HG02798 (cell line): ENCODE measurements around the gene TBC1D3.
"Not testable (repeated sequence)": the region's sequence is repeated elsewhere in the genome, so short reads cannot be mapped to it uniquely, and the experiment has no call there.

Experiments used
- ATAC-seq: cut with Tn5 transposase; IDR thresholded peaks from one replicate; pipeline ENCODE4 v1.9.1; 2021; ENCODE audit warnings: mild to moderate bottlenecking; ENCODE audit not compliant: unreplicated experiment, poor library complexity

The TBC1D3 gene

GRCh38 chr17:38192455-38192854, at the start of gene TBC1D3:
Gene TBC1D3, minus strand, starts transcription at chr17:38192555. Its CDS starts 1,526 bp downstream, at chr17:38191029.
- not testable (repeated sequence) for ATAC-seq

- not testable (repeated sequence) for ATAC-seq
Measured at GRCh38 chr17:38232790-38233189, 40.4 kb upstream of the TBC1D3 start.

GRCh38 chr17:38225844-38226495, 33.6 kb upstream of the TBC1D3 start:
- not testable (repeated sequence) for ATAC-seq

- not testable (repeated sequence) for ATAC-seq
Measured at GRCh38 chr17:38220867-38221266, 28.5 kb upstream of the TBC1D3 start.

- not testable (repeated sequence) for ATAC-seq
Measured at GRCh38 chr17:38200271-38200670, 7.9 kb upstream of the TBC1D3 start.

- not testable (repeated sequence) for ATAC-seq
Measured at GRCh38 chr17:38134860-38135259, 57.5 kb downstream of the TBC1D3 start.
